Measurements from ENCODE around the gene NECTIN3. TPM values are rescaled to one million over a fixed set of nuclear protein-coding genes. Genes with fewer than 3 reads are reported as not detected.

NECTIN3 gene
- total RNA-seq, 1 donor from 2014 or later, result 104 TPM

DNA sequence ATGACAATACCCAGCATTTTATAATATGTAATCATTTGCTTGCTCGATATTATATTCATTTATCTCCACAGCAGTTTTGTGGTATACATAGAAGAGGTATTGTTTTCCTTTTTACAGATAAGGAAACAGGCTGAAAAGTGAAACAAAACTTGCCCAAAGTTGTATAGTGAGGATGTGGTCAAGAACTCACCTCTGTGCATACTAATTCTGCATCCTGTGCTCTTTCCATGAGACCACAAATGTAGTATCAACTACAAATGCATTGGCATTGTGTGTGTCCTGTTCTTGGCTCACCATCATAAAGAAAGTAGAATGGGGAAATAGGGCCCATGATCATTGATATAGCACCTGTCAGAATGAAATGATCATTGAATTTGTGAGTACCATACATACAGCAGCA lies 167.3 kb downstream of the NECTIN3 start:
- Histone ChIP-seq H3K4me3 (no peak overlapping the region), H3K27ac (no peak overlapping the region), H3K9me3 (no peaks in the 10 kb centered on the region), H3K4me1 (no peaks in the 10 kb centered on the region), H3K36me3 (no peaks in the 10 kb centered on the region), H3K27me3 (no peaks in the 10 kb centered on the region)
- no peak for TF ChIP-seq CTCF (IDR thresholded peaks at IDR 0.05)
- no peak for DNase-seq (ENCODE audit: low spot score in 2 of 2)
- intact Hi-C loops (cut with DNase I), result no loop called here

DNA sequence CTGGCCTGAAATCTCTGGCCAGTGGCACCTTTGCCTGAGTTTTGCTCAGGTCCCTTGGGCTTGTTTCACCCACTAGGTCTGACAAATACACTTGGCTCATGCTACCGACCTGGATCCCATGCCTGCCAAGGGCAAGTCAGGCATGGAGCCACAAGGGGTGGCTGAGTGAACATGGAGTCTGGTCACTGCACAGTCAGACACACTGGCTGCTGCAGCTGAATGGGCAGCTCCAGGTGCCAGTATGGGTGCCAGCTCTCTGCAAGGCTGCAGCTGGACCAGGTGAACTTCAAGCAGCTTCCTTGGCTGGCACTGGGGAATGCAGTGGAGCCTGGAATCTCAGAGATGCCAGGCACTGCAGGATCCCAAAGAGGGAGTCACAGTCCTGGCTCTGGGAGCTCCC lies 170.3 kb downstream of the NECTIN3 start:
- H3K4me3 ChIP-seq, result no peak overlapping the region
- H3K36me3 ChIP-seq, result no peaks in the 10 kb centered on the region
- no peaks in the 10 kb centered on the region for H3K4me1 ChIP-seq
- no peak for DNase-seq (ENCODE audit: low spot score in 2 of 2)
- TF ChIP-seq CTCF (IDR thresholded peaks at IDR 0.05), result no peak
- H3K9me3 ChIP-seq, result no peaks in the 10 kb centered on the region
- no peaks in the 10 kb centered on the region for H3K27me3 ChIP-seq
- no peak overlapping the region for H3K27ac ChIP-seq
- intact Hi-C loops (cut with DNase I), result no loop called here

Measured in ascending aorta (tissue), 2 donors.